Fibroblast of skin of right biceps (primary cell): Measurements from ENCODE around the gene GPHN.
"Not testable (repeated sequence)": the region's sequence is repeated elsewhere in the genome, so short reads cannot be mapped to it uniquely, and the experiment has no call there.

Experiments
- DNase-seq: peaks from one replicate; pipeline ENCODE4 v3.0.0-alpha.2; 2013

GPHN gene

GRCh38 chr14:66972469-66972868 lies 464.5 kb downstream of the GPHN start:
- no peak for DNase-seq

- DNase-seq, result peak; percentile 82
Measured at GRCh38 chr14:66974397-66975025, 466.6 kb downstream of the GPHN start.

GRCh38 chr14:66975251-66975650 lies 467.3 kb downstream of the GPHN start:
- DNase-seq, result no peak

GRCh38 chr14:66979101-66979974 lies 471.4 kb downstream of the GPHN start:
- peak; percentile 5 for DNase-seq

GRCh38 chr14:66982247-66982646 lies 474.3 kb downstream of the GPHN start:
- DNase-seq, result peak; percentile 2

GRCh38 chr14:66992776-66993175 lies 484.8 kb downstream of the GPHN start:
- DNase-seq, result no peak

GRCh38 chr14:66993512-66993911 lies 485.6 kb downstream of the GPHN start:
- no peak for DNase-seq

GRCh38 chr14:66998013-66998412 lies 490.1 kb downstream of the GPHN start:
- DNase-seq, result no peak

GRCh38 chr14:66999978-67000377 lies 492.0 kb downstream of the GPHN start:
- no peak for DNase-seq

GRCh38 chr14:67002994-67003753 lies 495.2 kb downstream of the GPHN start:
- no peak for DNase-seq

- peak; percentile 41 for DNase-seq
Measured at GRCh38 chr14:67004521-67004920, 496.6 kb downstream of the GPHN start.

GRCh38 chr14:67010602-67011001 lies 502.7 kb downstream of the GPHN start:
- DNase-seq, result no peak

GRCh38 chr14:67016856-67017255 lies 508.9 kb downstream of the GPHN start:
- no peak for DNase-seq

GRCh38 chr14:67018720-67019119 lies 510.8 kb downstream of the GPHN start:
- no peak for DNase-seq

GRCh38 chr14:67019796-67020195 lies 511.8 kb downstream of the GPHN start:
- no peak for DNase-seq

GRCh38 chr14:67031920-67032774 lies 524.2 kb downstream of the GPHN start:
- no peak for DNase-seq

GRCh38 chr14:67045440-67045839 lies 537.5 kb downstream of the GPHN start:
- DNase-seq, result no peak

GRCh38 chr14:67050896-67051295 lies 542.9 kb downstream of the GPHN start:
- no peak for DNase-seq

- DNase-seq, result no peak
Measured at GRCh38 chr14:67056684-67057083, 548.7 kb downstream of the GPHN start.

- no peak for DNase-seq
Measured at GRCh38 chr14:67059596-67059995, 551.6 kb downstream of the GPHN start.

GRCh38 chr14:67060546-67060945 lies 552.6 kb downstream of the GPHN start:
- no peak for DNase-seq

- DNase-seq, result not testable (repeated sequence)
Measured at GRCh38 chr14:67067070-67067814, 559.3 kb downstream of the GPHN start.
